GM18519 (cell line): ENCODE data around the gene INPP5F.

Experiments used
- ATAC-seq: cut with Tn5 transposase; IDR thresholded peaks from one replicate; pipeline ENCODE4 v1.9.1; 2021; ENCODE audit warnings: mild to moderate bottlenecking, moderate library complexity; ENCODE audit not compliant: unreplicated experiment, low FRiP score

INPP5F gene

GRCh38 chr10:119811122-119811521 is 85.3 kb downstream of the INPP5F start:
- ATAC-seq: no peak

DNA sequence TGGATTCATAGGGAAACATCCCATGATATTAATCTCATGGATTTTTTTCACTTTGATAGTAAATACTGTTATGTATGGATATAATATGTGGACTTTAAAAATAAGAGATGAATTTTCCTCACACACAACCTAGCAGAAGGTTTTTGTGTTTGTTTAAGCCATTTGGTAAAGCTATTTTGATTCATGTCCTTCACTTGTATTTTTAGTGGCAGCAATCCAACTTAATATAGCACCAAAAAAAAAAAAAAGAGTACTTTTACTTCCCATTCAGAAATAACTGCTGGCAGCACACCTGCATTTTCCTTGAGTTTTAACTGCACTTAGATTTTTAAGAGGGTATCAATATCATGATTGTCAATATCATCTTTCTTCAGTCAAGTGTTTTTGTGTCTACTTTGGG is 86.8 kb downstream of the INPP5F start:
- ATAC-seq: no peak

DNA sequence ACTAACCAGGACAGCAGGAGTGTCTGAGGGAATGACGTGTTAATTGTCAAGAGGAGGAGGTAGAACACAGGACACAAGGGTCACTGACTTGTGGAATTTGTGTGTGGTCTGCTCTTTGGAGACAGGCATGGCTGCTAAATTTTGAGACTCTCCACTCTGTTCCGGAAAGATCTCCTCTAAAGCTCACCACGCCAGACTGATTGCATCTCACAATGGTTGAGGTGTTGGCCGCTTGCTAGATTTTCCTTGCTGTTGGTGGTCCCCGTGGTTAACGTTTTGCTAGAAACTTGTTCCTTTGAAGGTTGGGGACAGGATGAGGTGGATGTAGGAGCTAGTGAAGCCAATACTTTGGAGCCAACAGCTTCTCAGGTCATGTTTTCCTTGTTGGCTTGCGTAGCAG is 89.8 kb downstream of the INPP5F start:
- no peak for ATAC-seq

GRCh38 chr10:119817991-119818888 is 92.4 kb downstream of the INPP5F start:
- no peak for ATAC-seq

DNA sequence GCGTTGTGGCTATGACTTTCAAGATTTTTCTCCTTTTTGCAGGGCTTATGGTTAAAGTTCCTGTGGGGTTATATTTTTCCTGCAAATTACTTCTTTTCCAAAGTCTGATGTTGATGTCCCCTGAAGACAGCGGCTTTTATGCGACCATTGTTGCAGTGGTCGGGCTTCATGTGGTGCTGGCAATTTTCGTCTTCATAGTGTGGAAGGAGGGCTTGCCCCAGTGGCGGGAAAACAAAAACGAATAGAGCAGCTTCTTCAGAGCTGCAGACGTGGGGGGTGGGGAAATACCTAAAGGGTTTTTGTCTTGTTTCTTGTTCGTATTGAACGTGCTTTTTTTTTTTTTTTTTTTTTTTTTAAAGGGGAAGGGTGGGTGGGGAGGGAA is 93.0 kb downstream of the INPP5F start:
- ATAC-seq: no peak

DNA sequence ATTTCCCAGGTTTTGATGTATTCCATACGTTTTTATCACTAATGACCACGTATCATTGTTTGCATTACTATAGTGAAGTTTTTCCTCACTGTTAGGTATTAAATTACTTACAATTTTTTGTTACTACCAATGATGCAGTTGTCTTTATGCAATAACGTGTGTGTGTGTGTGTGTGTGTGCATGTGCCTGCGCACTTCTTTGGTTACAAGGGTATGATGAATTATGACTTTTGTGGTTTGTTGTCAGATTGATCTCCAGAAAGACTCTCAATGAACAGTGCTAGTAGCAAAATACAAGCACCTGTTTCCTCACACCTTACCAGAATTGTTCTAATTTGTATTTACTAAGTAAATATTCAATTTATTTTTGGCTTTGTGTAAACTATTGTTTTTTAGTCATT is 95.3 kb downstream of the INPP5F start:
- ATAC-seq: no peak

GRCh38 chr10:119824299-119824698 is 98.4 kb downstream of the INPP5F start:
- no peak for ATAC-seq

DNA sequence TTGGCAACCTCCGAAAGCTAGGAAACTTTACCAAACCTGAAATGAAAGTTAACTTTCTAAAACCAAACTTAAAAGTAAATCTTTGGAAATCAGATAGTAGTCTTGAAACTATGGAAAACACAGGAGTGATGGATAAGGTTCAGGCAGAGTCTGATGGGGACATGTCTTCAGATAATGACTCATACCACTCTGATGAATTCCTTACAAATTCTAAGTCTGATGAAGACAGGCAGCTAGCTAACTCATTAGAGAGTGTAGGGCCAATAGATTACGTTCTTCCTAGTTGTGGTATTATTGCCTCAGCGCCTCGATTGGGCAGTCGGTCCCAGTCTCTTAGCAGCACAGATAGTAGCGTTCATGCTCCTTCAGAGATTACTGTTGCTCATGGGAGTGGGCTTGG is 100.9 kb downstream of the INPP5F start:
- ATAC-seq: no peak

GRCh38 chr10:119827430-119827829 is 101.6 kb downstream of the INPP5F start:
- no peak for ATAC-seq

GRCh38 chr10:119829429-119829828 is 103.6 kb downstream of the INPP5F start:
- ATAC-seq: no peak

DNA sequence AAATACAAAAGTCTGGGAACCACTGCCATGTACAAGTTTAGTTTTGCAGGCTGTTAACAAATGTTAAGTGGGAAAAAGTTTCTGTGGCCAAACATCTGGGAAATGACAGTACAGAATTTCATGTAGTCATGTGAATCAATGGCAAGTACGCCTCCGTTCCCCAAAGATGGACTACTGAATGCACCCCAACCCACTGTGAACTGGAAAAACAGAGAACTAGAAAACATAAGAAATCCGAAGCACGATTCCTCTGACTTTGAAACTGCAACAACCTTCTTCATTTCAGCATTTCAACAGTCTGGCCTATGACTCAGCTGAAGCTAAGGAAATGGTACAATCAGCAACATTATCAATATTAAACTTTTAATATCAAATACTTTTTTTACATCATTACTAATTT is 105.0 kb downstream of the INPP5F start:
- no peak for ATAC-seq

DNA sequence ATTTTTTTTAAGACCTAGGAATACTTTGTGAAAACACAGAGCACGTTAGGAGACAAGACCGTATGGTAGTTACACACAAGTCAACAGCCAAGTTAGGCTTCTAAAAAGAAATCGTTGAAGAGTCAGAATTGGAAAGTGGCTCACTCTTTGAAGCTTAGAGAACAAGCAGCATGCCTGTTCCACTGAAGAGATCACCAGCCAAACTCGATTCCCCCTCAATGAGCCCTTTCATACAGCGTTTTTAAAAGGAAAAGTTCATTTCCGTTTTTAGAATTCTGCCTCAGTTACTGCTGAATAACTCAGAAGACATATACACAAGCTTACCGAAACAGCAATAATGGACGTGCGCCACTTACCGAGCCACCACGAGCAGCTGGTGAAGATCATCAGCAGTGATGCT is 105.8 kb downstream of the INPP5F start:
- no peak for ATAC-seq

- no peak for ATAC-seq
Measured at GRCh38 chr10:119832951-119833350, 107.1 kb downstream of the INPP5F start.

DNA sequence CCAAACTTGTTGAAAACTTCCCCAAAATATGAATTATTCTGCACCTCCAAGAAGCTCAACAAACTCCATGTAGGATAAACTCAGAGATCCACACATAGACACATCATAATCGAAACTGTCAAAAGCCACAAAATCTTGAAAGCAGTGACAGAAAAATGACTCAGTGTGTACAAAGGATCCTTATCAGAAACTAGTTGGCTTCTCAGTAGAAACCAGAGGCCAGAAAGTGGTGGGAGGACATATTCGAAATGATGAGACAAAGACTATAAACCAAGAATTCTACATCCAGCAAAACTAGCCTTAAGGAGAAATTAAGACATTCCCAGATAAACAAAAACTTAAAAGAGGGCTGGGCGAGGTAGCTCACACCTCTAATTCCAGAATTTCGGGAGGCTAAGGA is 108.3 kb downstream of the INPP5F start:
- ATAC-seq: no peak

- ATAC-seq: no peak
Measured at GRCh38 chr10:119845656-119846055, 119.8 kb downstream of the INPP5F start.

GRCh38 chr10:119849031-119849789 is 123.4 kb downstream of the INPP5F start:
- ATAC-seq: no peak

GRCh38 chr10:119849944-119850343 is 124.1 kb downstream of the INPP5F start:
- ATAC-seq: no peak

DNA sequence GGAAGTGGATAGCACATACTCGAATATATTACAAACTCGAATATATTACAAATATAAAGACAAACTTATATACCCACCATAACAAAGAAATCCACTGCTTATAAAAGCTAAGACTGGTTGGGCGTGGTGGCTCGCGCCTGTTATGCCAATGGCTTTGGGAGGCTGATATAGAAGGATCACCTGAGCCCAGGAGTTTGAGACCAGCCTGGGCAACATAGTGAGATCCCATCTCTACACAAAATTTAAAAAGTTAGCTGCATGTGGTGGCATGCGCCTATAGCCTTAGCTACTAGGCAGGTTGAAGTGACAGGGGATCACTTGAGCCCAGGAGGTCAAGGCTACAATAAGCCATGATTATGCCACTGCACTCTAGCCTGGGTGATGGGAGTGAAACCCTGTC is 126.4 kb downstream of the INPP5F start:
- no peak for ATAC-seq

DNA sequence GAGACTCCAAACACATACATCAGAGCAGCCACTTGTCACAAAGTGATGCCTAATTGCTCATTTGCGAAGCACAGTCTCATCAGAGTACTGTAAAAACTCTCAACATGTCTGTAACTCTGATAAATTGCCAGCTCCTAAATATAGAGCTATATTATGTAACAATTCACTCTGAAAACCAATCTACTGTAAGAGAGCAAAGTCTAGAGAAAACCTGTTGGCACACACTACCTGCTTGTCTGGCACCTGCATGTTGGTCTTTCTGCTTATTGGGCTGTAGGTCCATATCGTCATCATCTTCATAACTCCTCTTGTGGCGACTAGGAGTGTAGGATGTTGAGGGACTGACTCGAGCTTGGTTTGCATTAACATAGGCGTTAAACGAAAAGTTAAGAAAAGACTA is 127.0 kb downstream of the INPP5F start:
- ATAC-seq: no peak

DNA sequence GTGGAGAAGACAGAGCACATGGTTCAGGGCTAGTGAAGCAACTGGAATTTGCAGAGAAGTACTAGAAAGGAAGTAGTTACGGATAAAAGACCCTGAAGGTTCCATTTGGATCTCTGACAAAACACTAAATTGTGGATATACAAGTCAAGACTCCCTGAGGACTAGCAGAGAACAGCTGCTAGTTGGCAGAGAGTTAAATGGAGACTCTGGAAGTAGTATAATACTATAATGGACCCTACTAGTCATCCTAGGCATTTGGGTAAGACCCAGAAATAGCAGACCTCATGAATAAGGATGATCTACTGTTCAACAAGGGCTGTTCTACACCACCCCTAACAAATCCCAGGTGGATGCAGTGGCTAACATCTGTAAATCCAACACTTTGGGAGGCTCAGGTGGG is 127.7 kb downstream of the INPP5F start:
- no peak for ATAC-seq

DNA sequence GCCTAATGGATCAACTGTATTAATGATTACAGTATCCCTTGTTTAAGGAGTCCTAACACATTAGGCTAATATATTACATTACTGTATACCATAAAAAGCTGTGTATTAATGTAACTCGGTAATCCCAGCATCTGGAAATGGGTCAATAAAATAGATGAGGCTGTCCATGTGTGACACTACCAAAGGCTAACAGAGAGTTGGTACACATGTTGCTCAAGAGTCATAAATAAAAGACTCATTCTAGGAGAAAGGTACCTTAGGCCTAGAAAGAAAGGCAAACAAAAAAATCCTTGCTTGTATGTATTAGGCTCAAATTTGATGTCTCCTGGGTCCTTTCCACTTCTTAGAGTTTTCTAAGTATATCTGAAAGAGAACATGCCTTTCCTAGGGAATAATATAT is 132.2 kb downstream of the INPP5F start:
- ATAC-seq: no peak
